Tibial nerve (tissue), 4 donors: ENCODE measurements around the gene CHMP4B. TPM values are rescaled to one million over a fixed set of nuclear protein-coding genes. Genes with fewer than 3 reads are reported as not detected.

Experiments
- DNase-seq, 2 donors: peaks; one replicate each; pipeline ENCODE4 v3.0.0-alpha.2; 2019; ENCODE audit warnings: low spot score in 2 of 2
- H3K27ac ChIP-seq, 4 donors: fragments of 200-600 bp; sonication (generic) in 3 of 4; one replicate each; pipeline ENCODE4 v1.5.1; 2017 to 2019; ENCODE audit warnings: mild to moderate bottlenecking in 1 of 4
- H3K27me3 ChIP-seq, 2 donors: fragments of 200-600 bp; sonication (generic) in 1 of 2; one replicate each; pipeline versions ENCODE4 v1.5.1 to v1.6.0; 2017 to 2019
- H3K36me3 ChIP-seq, 3 donors: fragments of 200-600 bp; sonication (generic); one replicate each; pipeline ENCODE4 v1.5.1; 2018 to 2019
- H3K4me1 ChIP-seq, 4 donors: fragments of 200-600 bp; sonication (generic) in 3 of 4; one replicate each; pipeline ENCODE4 v1.5.1; 2017 to 2019
- H3K4me3 ChIP-seq, 4 donors: fragments of 200-600 bp; sonication (generic) in 3 of 4; one replicate each; pipeline ENCODE4 v1.5.1; 2017 to 2019; ENCODE audit warnings: mild to moderate bottlenecking in 1 of 4, moderate library complexity in 1 of 4
- H3K9me3 ChIP-seq, 4 donors: fragments of 200-600 bp; sonication (generic) in 3 of 4; one replicate each; pipeline ENCODE4 v1.5.1; 2017 to 2019
- CTCF ChIP-seq, 5 experiments: fragments of 200-600 bp in 3 of 5; fragments of 450-650 bp in 2 of 5; sonication (generic) in 3 of 5; IDR thresholded peaks; one replicate each; pipeline ENCODE4 v1.5.1; 2016 to 2019; ENCODE audit warnings: antibody characterized with exemption in 5 of 5, mild to moderate bottlenecking in 3 of 5, moderate library complexity in 2 of 5
- EP300 ChIP-seq, 2 donors: sonication (generic); formaldehyde crosslinking; IDR thresholded peaks; one replicate each; pipeline ENCODE4 v1.6.1; 2017; ENCODE audit warnings: antibody characterized with exemption in 2 of 2, mild to moderate bottlenecking in 1 of 2
- POLR2A ChIP-seq, 2 donors: fragments of 450-650 bp; IDR thresholded peaks; one replicate each; pipeline ENCODE4 v1.6.1; 2017; ENCODE audit warnings: antibody characterized with exemption in 2 of 2, mild to moderate bottlenecking in 2 of 2, moderate library complexity in 2 of 2
- WGBS, 2 donors: methylation state at CpG; one replicate each; pipeline ENCODE4 v1.1.5; 2018; 5-methylcytosine and 5-hydroxymethylcytosine counted together
- total RNA-seq, 4 donors: library from RNA; depleted of rRNA; stranded (reverse); fragments of >200 nt; gene quantifications; one replicate each; pipeline ENCODE4 v1.1.0, GENCODE V29; 2016

Gene CHMP4B
- total RNA-seq, 4 donors from 2014 or later, result 72.0 to 93.1 (median 78.9) TPM

GRCh38 chr20:33789109-33789857 is 21.9 kb upstream of the CHMP4B start:
- Histone ChIP-seq H3K9me3 (no peaks in the 10 kb centered on the region), H3K36me3 (peaks cover 0 to 51% (median 0%) of the 10 kb centered on the region in 3 donors), H3K4me1 (peaks cover 0 to 3% (median 1%) of the 10 kb centered on the region in 4 donors), H3K4me3 (no peak overlapping the region), H3K27me3 (no peaks in the 10 kb centered on the region), H3K27ac (peak overlapping the region in 1 of 4 donors; percentile 66)
- 75 to 84% methylated on average over 8 to 11 of the region's 11 CpGs for WGBS, 2 donors
- peak in 1 of 2 donors; percentile 20 for DNase-seq
- TF ChIP-seq POLR2A (IDR thresholded peaks at IDR 0.05), result no peak
- TF ChIP-seq CTCF (IDR thresholded peaks at IDR 0.05), result no peak
- TF ChIP-seq EP300 (IDR thresholded peaks at IDR 0.05), result peak in 1 of 2 donors; percentile 12

- TF ChIP-seq CTCF (IDR thresholded peaks at IDR 0.05), result no peak
- no peak for TF ChIP-seq EP300 (IDR thresholded peaks at IDR 0.05)
- no peak for TF ChIP-seq POLR2A (IDR thresholded peaks at IDR 0.05)
These were observed 21.3 kb upstream of the CHMP4B start for GRCh38 chr20:33789858-33790182.

GRCh38 chr20:33790566-33790965 is 20.6 kb upstream of the CHMP4B start:
- Histone ChIP-seq H3K4me1 (peaks cover 0 to 3% (median 1%) of the 10 kb centered on the region in 4 donors), H3K27me3 (no peaks in the 10 kb centered on the region), H3K27ac (peak overlapping the region in 1 of 4 donors; percentile 75), H3K4me3 (no peak overlapping the region), H3K36me3 (peaks cover 0 to 42% (median 0%) of the 10 kb centered on the region in 3 donors), H3K9me3 (no peaks in the 10 kb centered on the region)
- no peak for TF ChIP-seq EP300 (IDR thresholded peaks at IDR 0.05)
- no peak for TF ChIP-seq POLR2A (IDR thresholded peaks at IDR 0.05)
- no peak for TF ChIP-seq CTCF (IDR thresholded peaks at IDR 0.05)
- DNase-seq, result no peak
- 79 to 85% methylated on average over 11 of the region's 11 CpGs for WGBS, 2 donors

More at GRCh38 chr20:33789858-33790182, 21.3 kb upstream of the CHMP4B start:
- Histone ChIP-seq H3K9me3 (no peaks in the 10 kb centered on the region), H3K36me3 (peaks cover 0 to 46% (median 0%) of the 10 kb centered on the region in 3 donors), H3K27me3 (no peaks in the 10 kb centered on the region), H3K4me3 (no peak overlapping the region), H3K4me1 (peaks cover 0 to 3% (median 1%) of the 10 kb centered on the region in 4 donors), H3K27ac (peak overlapping the region in 1 of 4 donors; percentile 75)
- DNase-seq, result no peak
- WGBS, 2 donors, result 70 to 78% methylated on average over 5 of the region's 5 CpGs

- WGBS, 2 donors, result 92 to 97% methylated on average over 19 to 26 of the region's 31 CpGs
- Histone ChIP-seq H3K9me3 (no peaks in the 10 kb centered on the region), H3K27me3 (no peaks in the 10 kb centered on the region), H3K36me3 (peaks cover 0 to 42% (median 0%) of the 10 kb centered on the region in 3 donors), H3K4me3 (no peak overlapping the region), H3K27ac (peak overlapping the region in 1 of 4 donors; percentile 7), H3K4me1 (peaks cover 0 to 3% (median 1%) of the 10 kb centered on the region in 4 donors)
- DNase-seq, result no peak
- TF ChIP-seq POLR2A (IDR thresholded peaks at IDR 0.05) (no peak), CTCF (IDR thresholded peaks at IDR 0.05) (no peak), EP300 (IDR thresholded peaks at IDR 0.05) (no peak)
These were observed 20.1 kb upstream of the CHMP4B start for GRCh38 chr20:33791021-33791420.

GRCh38 chr20:33791540-33791939 is 19.6 kb upstream of the CHMP4B start:
- H3K9me3 ChIP-seq, result no peaks in the 10 kb centered on the region
- H3K4me3 ChIP-seq, result no peak overlapping the region
- WGBS, 2 donors, result 87 to 88% methylated on average over 3 to 9 of the region's 9 CpGs
- no peak overlapping the region for H3K27ac ChIP-seq
- peaks cover 0 to 3% (median 1%) of the 10 kb centered on the region in 4 donors for H3K4me1 ChIP-seq
- H3K36me3 ChIP-seq, result peaks cover 0 to 42% (median 0%) of the 10 kb centered on the region in 3 donors
- no peak for TF ChIP-seq POLR2A (IDR thresholded peaks at IDR 0.05)
- TF ChIP-seq EP300 (IDR thresholded peaks at IDR 0.05), result no peak
- TF ChIP-seq CTCF (IDR thresholded peaks at IDR 0.05), result no peak
- H3K27me3 ChIP-seq, result no peaks in the 10 kb centered on the region
- DNase-seq, result no peak
